Smooth muscle cell of the brain vasculature (primary cell): ENCODE results near the gene MTCL1.

ENCODE experiments used
- DNase-seq: peaks from one replicate; pipeline ENCODE4 v3.0.0-alpha.2; 2012; ENCODE audit warnings: low read depth, low spot score

Gene MTCL1

GRCh38 chr18:8705238-8705960 is at the start of gene MTCL1:
Gene MTCL1, plus strand, starts transcription at chr18:8705556. Its CDS starts 105 bp downstream, at chr18:8705661.
- DNase-seq = no peak

- no peak for DNase-seq
Observed at GRCh38 chr18:8656232-8656631, 49.1 kb upstream of the MTCL1 start.

- DNase-seq = no peak
Observed at GRCh38 chr18:8657050-8657820, 48.1 kb upstream of the MTCL1 start.

- DNase-seq = no peak
Observed at GRCh38 chr18:8657873-8658470, 47.4 kb upstream of the MTCL1 start.

GRCh38 chr18:8658858-8659485 is 46.4 kb upstream of the MTCL1 start:
- DNase-seq = no peak

GRCh38 chr18:8659609-8660242 is 45.6 kb upstream of the MTCL1 start:
- no peak for DNase-seq

- DNase-seq = no peak
Observed at GRCh38 chr18:8660316-8660715, 45.0 kb upstream of the MTCL1 start.

- no peak for DNase-seq
Observed at GRCh38 chr18:8661754-8662559, 43.4 kb upstream of the MTCL1 start.

GRCh38 chr18:8662560-8663255 is 42.6 kb upstream of the MTCL1 start:
- DNase-seq = no peak

- DNase-seq = no peak
Observed at GRCh38 chr18:8667846-8668245, 37.5 kb upstream of the MTCL1 start.

GRCh38 chr18:8668381-8668780 is 37.0 kb upstream of the MTCL1 start:
- DNase-seq = no peak

- DNase-seq = no peak
Observed at GRCh38 chr18:8669571-8669970, 35.8 kb upstream of the MTCL1 start.

GRCh38 chr18:8673256-8674209 is 31.8 kb upstream of the MTCL1 start:
- no peak for DNase-seq

- DNase-seq = no peak
Observed at GRCh38 chr18:8675057-8675456, 30.3 kb upstream of the MTCL1 start.

GRCh38 chr18:8681196-8681595 is 24.2 kb upstream of the MTCL1 start:
- no peak for DNase-seq

- no peak for DNase-seq
Observed at GRCh38 chr18:8684577-8684976, 20.8 kb upstream of the MTCL1 start.

- DNase-seq = no peak
Observed at GRCh38 chr18:8685141-8685913, 20.0 kb upstream of the MTCL1 start.

GRCh38 chr18:8685914-8686216 is 19.5 kb upstream of the MTCL1 start:
- no peak for DNase-seq

GRCh38 chr18:8686611-8687010 is 18.7 kb upstream of the MTCL1 start:
- no peak for DNase-seq
